ENCODE results near the gene SORCS2. TPM values are rescaled to one million over a fixed set of nuclear protein-coding genes. Genes with fewer than 3 reads are reported as not detected.

Gene SORCS2
- polyA plus RNA-seq, 1 donor, result 8.5 TPM

DNA sequence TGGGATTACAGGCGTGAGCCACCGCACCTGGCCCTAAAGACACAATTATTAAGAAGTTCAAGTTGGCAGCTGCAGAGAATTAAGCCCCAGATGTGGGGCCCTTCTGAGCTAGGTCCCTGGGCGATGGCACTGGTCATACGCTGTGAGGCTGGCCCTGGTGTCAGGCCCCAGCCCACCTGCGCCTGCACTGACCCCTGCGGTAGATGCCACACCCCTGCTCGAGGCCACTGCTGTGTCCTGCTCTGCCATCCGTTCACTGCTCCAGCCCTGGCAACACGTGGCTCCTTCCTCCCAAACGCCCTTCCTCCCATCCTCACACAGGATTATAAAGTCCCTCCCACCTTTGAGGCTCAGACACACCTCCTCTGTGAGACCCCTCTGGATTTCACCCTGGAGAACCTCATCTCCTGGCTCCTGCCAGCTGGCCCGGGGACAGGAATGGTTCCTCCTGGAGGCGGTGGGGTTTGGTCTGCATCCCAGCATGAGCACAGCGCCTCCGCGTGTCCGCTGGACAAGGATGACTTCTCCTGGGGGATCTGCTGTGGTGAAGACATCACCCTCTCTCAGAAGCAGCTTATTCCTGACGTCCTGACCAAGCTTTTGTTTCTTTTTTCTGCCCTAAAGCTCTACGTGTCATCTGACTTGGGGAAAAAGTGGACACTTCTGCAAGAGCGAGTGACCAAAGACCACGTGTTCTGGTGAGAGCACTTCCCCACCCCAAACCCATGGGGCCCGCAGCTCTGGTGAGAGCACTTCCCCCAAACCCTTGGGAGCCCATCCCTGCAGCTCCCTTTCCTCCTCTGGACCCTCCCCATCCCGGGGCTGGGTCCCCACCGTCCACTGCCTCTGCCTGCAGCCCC, 461.4 kb downstream of the SORCS2 start:
- no peak for DNase-seq

DNA sequence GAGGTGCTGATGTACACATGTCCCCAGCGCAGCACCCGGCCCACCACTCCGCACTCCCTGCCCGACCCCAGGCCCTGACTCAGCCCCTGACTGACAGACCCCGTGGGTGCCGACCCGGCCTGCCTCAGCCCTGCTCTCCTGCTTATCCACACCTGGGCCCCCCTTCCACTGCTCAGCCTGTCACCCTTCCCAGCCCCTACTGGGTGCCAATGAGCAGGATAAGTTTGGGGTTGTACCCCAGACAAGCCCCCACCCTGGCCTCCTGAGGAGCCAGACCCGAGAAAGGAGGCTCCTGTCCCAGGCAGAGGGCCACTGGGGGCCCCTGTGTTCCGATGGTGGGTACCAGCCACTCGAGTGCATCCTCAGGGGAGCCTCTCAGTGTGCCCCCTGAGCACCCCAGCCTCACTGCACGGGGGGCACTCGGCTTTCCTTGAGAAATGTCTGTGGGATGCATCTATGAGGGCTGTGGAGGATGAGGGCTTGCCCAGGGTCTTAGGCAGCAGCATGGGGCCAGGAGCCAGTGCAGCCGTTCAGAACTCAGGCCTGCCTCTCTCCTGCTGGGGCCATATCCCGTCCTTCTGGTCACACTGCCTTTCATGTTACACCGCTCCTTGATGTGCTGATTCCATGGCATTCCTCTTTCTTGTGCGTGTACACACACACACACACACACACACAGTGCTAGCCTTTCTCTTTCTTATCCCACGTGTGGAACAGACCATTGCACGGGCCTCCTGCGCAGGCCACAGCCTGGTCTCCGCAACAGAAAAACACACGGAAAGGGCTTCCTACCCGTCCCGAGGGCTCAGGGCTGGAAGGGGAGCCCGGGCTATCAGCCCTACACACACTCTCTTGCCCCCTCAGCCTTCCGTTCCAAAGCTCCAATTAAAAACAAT, 462.5 kb downstream of the SORCS2 start:
- DNase-seq, result no peak

- DNase-seq, result peak; percentile 57
These were observed 463.3 kb downstream of the SORCS2 start for GRCh38 chr4:7655511-7656243.

DNA sequence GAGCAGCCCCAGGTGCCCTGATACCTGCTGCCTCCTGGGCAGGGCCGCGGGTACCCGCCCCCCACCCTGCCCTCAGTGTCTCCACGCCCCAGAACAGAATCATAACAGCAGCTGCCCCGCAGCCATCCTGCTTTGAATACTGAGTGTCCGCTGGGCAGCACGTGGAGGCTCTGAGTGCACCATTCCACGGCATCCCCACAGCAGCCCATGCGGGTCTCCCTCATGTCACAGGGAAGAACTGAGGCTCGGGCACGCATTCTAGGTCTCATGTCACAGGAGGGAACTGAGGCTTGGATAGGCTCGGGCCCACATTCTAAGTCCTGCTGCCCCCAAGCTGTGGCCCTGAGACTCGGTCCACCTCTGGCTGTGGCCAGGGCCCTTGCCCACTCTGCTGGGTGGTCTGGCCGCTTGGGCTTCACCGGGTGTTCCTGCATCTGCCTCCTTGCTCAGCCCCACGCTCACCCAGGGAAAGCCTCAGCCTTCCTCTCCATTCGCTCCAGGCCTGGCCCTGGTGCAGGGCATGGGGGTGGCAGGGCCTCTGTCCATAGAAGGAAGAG, 464.0 kb downstream of the SORCS2 start:
- DNase-seq, result no peak

DNA sequence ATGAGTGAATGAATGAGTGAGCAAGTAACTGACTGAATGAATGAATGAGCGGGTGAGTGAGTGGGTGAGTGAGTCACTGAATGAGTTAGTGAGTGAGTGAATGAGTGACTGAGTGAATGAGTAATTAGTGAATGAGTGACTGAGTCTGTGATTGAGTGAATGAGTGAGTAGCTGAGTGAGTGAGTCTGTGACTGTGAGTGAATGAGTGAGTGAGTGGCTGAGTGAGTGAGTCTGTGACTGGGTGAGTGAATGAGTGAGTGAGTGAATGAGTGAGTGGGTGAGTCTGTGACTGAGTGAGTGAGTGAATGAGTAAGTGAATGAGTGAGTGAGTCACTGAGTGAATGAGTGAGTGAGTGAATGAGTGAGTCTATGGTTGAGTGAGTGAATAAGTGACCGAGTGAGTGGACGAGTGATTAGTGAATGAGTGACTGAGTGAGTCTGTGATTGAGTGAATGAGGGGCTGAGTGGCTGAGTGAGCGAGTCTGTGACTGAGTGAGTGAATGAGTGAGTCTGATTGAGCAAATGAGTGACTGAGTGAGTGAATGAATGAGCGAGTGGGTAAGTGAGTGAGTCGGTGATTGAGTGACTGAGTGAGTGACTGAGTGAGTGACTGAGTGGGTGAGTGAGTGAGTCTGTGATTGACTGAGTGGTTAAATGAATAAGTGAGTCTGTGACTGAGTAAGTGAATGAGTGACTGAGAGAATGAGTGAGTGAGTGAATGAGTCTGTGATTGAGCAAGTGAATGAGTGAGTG, 465.4 kb downstream of the SORCS2 start:
- no peak for DNase-seq

DNA sequence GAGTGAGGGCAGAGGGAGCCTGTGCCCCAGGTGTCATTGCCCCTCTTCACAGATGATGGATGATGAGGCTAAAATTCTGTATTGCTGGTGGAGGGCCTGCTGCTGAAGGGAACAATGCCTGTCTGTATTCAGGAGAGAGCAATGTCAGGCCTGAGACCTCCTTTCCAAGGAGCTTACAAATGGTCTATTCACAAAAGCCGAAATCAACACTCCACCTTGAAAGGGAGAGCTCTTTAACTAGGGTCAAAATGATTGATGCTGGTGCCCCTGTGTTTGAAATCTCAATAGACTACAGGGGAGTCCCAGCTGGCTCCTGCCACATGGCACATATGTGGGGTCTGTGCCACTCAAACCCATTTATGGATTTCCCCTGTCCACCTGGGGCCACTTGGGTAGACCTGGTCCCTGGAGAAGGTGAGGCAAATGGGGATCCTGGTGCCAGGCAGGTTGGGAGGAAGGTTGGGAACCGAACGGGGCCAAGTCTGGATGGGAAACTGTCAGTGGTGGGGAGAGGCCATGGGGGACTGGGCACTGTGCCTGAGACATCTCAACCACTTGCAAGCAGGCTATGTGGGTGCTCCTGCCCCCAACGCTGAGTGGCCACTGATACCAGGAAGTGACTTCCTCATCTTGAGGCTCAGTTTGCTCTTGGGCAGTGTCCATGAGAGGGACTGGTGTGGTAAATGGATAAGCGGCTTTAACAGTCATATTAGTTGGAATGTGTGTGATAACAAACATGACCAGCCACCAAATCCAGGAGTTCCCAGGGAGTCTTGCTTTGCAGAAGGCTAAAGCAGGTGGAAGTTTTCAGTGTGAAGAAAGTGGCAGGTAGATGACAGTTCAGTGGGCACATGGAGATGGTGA, 466.2 kb downstream of the SORCS2 start:
- DNase-seq, result no peak

DNA sequence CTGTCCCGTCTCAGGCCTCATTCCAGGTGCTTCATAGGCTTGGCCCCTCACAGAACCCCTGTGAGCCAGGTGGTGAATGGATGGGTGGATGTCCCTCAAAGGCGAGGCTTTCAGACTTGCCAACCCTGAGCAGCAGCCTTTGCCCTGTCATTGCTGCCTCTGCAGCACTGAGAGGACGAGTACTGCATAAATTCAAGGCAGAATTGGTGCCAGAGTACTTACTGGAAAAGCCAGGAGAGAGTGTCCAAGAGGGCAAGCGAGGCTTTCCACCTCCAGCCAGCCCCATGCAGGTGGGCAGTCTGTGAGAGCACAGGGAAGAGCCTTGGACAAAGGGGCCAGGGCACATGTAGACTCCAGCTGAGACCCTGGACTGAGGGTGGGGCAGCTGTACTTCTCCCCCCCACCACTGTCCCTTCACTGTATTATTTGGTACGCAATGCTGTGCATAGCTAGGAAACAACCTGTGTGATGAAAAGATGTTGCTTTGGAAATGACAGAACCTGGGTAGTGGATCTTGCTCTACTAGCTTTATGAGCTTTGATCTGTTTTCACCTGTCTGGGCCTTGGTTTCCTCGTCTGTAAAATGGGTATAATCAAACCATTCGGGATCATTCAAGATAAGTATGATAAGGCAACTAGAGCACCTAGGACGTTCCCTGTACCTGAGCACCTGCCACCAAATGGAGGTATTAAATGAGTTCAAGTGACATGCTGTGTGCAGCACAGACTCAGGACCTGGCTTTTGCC, 467.3 kb downstream of the SORCS2 start:
- no peak for DNase-seq

- no peak for DNase-seq
These were observed 468.1 kb downstream of the SORCS2 start for GRCh38 chr4:7660176-7661039.

GRCh38 chr4:7661066-7661748, 468.9 kb downstream of the SORCS2 start:
- DNase-seq, result no peak

- DNase-seq, result no peak
These were observed 469.6 kb downstream of the SORCS2 start for GRCh38 chr4:7661846-7662506.

DNA sequence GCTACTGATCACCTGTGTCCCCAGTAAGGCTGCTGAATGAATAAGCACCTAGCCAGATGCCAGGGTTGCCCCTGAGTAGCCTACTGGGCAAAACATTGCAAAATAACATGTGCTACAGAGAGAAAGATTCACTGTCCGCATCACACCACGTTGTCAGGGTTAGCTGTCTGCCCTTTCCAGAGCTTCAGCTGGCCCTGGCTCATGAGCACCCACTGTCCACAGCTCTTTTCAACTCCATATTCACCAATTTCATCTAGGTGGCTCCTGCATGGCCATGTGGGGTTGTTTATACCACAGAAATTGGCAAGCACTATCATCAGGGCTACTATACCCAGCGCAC, 470.1 kb downstream of the SORCS2 start:
- DNase-seq, result no peak

DNA sequence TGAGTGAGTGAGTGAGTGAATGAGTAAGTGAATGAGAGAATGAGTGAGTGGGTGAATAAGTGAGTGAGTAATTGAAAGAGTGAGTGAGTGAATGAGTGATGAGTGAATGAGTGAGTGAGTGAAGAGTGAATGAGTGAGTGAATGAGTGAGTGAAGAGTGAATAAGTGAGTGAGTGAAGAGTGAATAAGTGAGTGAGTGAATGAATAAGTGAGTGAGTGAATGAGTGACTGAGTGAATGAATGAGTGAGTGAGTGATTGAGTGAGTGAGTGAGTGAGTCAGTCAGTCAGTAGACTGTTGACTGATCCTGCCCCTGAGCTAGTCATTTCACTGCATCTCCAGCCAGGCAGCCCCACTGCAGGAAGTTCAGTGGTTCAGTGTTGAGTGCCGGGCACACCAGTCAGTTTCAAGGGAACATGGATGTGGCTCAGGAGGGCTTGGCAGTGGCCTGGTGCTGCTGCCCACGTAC, 470.8 kb downstream of the SORCS2 start:
- DNase-seq, result no peak

DNA sequence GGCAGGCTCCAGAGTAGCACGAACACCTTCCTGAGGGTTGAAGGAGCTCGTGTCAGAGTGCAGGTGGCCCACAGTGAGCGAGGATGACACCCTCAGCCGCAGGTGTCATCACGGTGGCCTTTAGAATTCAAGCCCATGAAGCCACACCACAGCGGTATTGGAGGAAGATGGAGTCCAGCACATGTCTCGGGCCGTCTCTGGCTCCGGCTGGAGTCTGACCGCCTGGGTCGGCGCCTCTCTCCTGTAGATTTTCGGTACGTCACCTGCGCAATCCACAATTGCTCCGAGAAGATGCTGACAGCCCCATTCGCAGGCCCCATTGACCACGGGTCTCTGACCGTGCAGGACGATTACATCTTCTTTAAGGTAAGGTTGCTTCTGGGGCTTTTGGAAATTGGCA, 471.8 kb downstream of the SORCS2 start:
- no peak for DNase-seq

- no peak for DNase-seq
These were observed 473.0 kb downstream of the SORCS2 start for GRCh38 chr4:7665321-7665720.

GRCh38 chr4:7666011-7666410, 473.7 kb downstream of the SORCS2 start:
- no peak for DNase-seq

GRCh38 chr4:7666744-7667143, 474.4 kb downstream of the SORCS2 start:
- no peak for DNase-seq

DNA sequence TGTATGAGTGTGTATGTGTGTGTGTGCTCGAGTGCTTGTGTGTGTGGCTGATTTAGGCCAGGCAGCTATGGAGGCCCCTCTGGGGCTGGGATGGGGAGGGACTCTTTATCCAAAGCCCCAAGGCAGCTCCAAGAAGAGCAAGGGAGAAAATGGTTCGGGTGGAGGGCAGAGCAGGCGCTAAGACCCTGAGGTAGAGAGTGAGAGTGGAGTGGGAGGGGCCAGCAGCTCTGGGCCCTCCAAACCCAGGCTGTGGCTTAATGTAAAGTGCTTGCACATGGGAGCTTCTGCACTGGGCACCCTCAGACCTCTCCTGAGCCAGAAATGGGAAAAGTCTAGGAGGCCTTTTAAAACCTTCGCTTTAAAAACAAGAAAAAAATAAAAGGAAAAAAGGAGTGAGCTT, 475.9 kb downstream of the SORCS2 start:
- DNase-seq, result no peak
